LNCAP (cell line): ENCODE data around the gene TGFBI.

ENCODE experiments used
- TF ChIP-seq, protein P1 (sequence below): fragments of 450-650 bp; IDR thresholded peaks from 2 replicates; pipeline ENCODE4 v1.5.1; 2017; ENCODE audit warnings: mild to moderate bottlenecking

TGFBI gene

DNA sequence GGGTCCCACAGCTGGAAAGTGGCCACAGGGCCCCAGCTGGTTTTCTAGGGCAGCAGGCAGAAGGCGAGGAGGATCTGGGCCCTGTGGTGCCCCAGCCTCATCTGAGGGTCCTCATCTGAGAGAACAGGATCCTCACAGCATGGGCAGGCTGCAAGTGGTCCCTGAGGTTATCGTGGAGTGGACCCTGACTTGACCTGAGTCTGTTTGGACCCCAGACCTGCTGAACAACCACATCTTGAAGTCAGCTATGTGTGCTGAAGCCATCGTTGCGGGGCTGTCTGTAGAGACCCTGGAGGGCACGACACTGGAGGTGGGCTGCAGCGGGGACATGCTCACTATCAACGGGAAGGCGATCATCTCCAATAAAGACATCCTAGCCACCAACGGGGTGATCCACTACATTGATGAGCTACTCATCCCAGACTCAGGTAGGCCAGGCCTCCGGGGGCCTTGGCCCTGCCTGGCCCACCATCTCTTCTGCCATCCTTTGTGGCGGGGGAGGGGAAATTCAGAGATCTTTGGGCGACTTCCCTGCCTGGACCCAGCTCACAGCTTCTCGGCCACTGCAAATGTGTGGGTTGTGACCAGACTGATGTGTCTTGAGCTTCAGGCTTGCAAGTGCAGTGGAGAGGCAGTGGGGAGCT lies 24.0 kb downstream of the TGFBI start:
- TF ChIP-seq, protein P1, sequence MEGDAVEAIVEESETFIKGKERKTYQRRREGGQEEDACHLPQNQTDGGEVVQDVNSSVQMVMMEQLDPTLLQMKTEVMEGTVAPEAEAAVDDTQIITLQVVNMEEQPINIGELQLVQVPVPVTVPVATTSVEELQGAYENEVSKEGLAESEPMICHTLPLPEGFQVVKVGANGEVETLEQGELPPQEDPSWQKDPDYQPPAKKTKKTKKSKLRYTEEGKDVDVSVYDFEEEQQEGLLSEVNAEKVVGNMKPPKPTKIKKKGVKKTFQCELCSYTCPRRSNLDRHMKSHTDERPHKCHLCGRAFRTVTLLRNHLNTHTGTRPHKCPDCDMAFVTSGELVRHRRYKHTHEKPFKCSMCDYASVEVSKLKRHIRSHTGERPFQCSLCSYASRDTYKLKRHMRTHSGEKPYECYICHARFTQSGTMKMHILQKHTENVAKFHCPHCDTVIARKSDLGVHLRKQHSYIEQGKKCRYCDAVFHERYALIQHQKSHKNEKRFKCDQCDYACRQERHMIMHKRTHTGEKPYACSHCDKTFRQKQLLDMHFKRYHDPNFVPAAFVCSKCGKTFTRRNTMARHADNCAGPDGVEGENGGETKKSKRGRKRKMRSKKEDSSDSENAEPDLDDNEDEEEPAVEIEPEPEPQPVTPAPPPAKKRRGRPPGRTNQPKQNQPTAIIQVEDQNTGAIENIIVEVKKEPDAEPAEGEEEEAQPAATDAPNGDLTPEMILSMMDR = no peak

DNA sequence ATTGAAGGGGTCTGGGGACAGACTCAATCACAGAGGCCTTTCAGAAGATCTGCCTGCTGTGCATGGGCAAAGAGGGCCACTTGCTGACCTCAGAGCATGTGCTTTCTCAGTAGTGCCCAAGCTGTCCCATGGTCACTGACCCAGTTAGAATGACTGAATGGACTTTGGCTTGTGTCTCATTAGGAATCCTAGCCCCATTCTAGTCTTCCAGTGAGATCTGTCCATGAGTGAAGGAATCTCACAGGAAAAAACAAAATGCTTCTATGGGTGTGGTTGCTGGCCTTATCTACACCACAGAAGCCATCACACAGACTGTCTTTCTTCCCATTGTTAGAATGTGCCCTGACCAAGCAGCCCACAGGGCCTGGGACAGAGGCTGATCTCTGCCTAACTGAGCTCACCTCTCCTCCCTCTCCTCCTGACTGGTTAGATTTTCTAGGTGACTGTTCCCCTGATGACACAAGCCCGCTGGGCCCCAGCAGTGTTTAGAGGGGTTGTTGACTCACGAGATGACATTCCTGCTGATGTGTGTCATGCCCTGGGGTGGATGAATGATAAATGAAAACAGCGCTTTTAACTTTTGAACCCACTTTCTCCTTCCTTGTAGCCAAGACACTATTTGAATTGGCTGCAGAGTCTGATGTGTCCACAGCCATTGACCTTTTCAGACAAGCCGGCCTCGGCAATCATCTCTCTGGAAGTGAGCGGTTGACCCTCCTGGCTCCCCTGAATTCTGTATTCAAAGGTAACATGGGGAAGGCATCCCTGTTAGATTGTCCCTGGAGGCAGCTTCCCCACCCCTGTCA lies 24.8 kb downstream of the TGFBI start:
- TF ChIP-seq, protein P1 = no peak

DNA sequence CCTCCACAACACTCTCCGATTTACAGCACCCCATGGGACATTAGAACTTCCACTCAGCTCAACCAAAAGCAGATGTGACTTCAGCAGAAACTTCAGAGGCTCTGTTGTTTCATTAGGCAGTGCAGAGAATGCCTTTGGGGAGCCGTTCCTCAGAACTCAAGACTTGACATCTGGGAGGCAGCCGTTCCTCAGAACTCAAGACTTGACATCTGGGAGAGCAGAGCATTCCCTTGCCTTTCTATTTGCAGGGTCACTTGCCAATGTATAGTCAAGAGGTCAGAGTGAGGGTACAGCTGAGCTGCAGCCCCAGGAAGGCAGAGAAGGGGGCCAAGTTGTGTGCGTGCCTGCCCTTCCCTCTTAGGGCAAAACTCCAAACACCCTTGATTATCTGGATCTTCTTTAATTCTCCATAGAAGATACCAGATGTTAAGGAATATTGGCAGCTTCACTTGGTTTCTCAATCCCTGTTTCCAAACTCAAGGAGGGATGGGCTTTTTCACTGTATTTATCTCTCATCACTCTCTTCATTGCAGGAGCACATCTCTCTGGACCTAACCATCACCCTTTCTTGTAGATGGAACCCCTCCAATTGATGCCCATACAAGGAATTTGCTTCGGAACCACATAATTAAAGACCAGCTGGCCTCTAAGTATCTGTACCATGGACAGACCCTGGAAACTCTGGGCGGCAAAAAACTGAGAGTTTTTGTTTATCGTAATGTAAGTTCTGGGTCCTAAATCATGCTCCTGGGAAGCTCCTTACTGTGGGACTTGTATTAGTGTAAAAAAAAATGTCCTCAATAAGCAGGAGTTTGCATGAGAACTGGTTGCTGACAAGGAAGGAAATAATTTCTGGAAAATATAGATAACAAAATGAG lies 25.6 kb downstream of the TGFBI start:
- TF ChIP-seq, protein P1 = no peak

DNA sequence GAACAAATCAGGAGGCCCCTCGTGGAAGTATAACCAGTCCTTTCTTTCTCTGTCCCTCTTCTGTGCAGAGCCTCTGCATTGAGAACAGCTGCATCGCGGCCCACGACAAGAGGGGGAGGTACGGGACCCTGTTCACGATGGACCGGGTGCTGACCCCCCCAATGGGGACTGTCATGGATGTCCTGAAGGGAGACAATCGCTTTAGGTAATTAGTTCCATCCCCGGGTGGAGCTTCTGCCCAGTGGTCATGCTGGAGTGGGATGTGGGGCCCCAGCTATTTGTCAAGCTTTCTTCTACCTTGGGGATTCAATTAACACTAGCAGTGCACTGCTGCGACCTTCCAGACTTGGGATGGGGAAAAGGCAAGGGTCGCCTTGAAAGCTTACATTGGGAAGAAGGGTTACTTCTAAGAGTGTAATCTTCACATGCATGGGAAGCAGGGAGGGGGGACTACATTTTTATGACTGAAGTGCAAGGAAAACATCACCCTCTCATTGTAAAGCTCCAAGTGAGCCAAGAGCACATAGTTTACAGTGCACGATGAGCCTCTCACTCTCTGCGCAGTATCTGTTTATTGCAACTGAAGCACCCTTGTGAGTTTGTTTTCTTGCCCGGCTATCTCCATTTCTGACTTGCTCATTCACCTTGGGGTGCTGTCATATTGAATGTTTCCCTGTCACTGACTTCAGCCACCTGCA lies 27.0 kb downstream of the TGFBI start:
- TF ChIP-seq, protein P1 = no peak

DNA sequence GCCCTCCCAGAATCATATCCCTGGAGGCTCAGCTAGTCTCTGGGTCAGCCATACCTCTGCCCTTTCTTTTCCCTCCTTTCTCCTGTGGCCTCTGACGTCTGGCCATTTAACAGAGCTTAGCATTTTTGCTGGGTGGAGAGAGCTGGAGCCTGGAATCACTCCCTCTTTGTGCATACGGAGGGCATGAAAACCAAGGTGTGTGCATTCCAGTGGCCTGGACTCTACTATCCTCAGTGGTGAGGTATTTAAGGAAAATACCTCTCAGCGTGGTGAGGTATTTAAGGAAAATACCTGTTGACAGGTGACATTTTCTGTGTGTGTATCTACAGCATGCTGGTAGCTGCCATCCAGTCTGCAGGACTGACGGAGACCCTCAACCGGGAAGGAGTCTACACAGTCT lies 27.5 kb downstream of the TGFBI start:
- TF ChIP-seq, protein P1 = no peak

DNA sequence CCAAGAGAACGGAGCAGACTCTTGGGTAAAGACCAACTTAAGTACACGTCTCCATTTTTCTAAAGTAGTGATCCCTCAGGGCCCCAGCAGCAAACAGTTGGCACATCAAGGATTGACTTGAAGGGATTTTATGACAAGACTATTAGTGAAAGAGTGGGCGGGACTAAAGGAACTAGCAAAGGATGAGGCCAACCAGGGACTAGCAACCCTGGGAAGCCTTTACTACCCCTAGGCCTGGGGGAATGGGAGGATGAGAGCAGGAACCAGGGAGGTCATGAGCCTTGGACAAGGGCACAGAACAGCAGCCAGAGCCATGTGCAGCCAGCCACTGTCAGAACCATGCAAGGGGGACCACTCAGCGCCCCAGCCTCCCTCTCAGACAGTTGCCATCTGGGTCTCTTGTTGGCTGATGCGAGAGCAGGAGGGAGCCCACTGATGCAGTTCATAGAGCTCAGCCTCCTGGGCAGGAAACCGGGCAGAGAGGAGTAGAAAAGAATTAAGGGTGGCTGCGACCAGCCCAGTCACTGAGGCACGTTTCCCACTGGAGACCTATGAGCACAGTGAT lies 28.1 kb downstream of the TGFBI start:
- TF ChIP-seq, protein P1 = no peak
